NB4 (cell line): ENCODE data around the gene GPC3.

Experiments used
- DNase-seq: peaks from one replicate; pipeline ENCODE4 v3.0.0; 2010; ENCODE audit warnings: low read depth
- H3K4me3 ChIP-seq: one replicate; pipeline ENCODE4 v1.5.1; 2011; ENCODE audit warnings: mild to moderate bottlenecking, low read depth, low read length, moderate library complexity
- CTCF ChIP-seq: IDR thresholded peaks from one replicate; pipeline ENCODE4 v1.5.1; 2012; ENCODE audit warnings: low read depth, low read length
- MYC ChIP-seq: IDR thresholded peaks from 2 replicates; pipeline ENCODE4 v1.6.1; 2011; ENCODE audit warnings: low read depth, low read length
- POLR2A ChIP-seq: IDR thresholded peaks from 2 replicates; pipeline ENCODE4 v1.6.1; 2011; ENCODE audit warnings: mild to moderate bottlenecking; ENCODE audit not compliant: insufficient read length; ENCODE audit errors: extremely low read depth
- TF ChIP-seq, protein P1 (sequence below): IDR thresholded peaks from 2 replicates; pipeline ENCODE4 v1.6.1; 2011; ENCODE audit warnings: low read depth, low read length

The GPC3 gene

DNA sequence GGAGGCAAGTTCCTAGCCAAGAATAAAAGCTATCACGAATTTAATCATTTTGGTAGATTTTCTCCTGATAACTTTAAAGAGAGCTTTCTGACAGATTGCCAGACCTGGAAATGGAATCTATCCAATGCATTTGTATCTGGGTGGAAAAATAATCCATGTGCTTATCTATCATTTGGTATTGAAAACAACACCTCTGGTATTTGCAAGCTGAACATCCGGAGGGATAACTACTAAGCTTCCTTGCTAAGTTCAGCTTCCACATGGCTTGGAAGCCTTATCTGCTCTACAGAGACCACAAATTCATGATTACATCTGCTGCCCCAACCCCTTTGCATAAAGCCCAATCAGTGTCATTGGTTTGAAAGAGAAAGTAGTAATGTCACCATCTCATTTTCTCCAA is 230.7 kb downstream of the GPC3 start:
- DNase-seq: no peak

DNA sequence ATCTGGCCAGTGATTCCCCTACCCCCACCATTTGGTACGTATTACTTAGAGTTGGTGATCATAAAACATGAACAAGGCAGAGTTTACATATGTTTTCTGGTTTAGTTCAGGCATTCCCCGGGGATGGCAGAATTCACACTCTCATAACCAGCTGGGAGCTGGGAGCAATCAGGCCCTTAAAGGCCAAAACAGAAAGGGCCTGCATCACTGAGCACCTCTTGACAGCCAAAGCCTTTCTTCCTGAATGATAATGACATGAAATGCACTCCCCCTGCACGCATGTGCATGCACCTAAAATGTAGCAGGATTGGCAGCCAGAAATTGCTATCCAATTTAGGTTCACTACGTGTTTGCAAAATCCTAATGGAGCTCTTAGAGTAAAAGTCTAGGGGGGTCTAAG is 235.4 kb downstream of the GPC3 start:
- no peak overlapping the region for H3K4me3 ChIP-seq
- DNase-seq: no peak
- TF ChIP-seq MYC (no peak), CTCF (no peak), POLR2A (no peak)
- TF ChIP-seq, protein P1, sequence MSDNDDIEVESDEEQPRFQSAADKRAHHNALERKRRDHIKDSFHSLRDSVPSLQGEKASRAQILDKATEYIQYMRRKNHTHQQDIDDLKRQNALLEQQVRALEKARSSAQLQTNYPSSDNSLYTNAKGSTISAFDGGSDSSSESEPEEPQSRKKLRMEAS: no peak

More for the DNA sequence above, 230.7 kb downstream of the GPC3 start:
- no peak overlapping the region for H3K4me3 ChIP-seq
- TF ChIP-seq, protein P1: no peak
- TF ChIP-seq POLR2A: no peak
- TF ChIP-seq MYC: no peak
- TF ChIP-seq CTCF: no peak

DNA sequence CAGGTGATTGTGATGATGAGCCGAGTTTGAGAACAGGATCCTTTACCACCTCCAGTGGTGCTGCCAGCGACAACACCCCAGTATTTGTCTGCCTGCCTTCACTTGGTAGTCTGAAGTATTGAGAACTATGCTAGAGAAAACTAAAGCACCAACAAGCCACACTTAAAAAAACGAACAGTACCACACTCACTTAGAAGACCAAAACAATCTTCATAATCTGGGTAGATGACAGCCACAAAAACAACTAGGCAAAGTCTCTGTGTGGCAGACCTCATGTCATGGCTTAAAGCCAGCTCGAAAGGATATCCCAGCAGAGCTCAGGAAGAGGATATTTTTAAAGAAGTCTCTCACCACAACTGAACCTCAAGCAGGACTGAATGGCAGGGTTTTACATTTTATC is 236.0 kb downstream of the GPC3 start:
- H3K4me3 ChIP-seq: no peak overlapping the region
- TF ChIP-seq CTCF (no peak), MYC (no peak), POLR2A (no peak)
- TF ChIP-seq, protein P1: no peak
- DNase-seq: no peak

DNA sequence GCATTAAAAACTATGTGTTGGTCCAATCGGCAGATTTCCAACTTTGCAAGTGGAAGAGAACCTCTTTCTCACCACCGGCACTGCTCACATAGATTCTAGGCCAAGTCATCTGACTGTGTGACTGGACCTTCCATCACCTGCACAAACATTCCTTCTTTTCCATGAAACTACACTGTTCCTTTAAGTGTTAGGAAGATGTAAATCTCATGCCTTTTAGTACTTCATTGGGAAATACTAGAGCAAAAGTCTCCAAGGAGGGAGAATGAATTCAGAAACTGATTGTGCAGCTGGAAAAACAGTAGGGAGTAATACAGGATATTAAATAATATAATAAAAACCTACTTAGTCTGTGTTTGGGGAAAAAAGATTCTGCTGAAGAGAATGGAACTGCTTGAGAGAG is 238.2 kb downstream of the GPC3 start:
- DNase-seq: no peak
- no peak overlapping the region for H3K4me3 ChIP-seq
- TF ChIP-seq POLR2A: no peak
- TF ChIP-seq, protein P1: no peak
- no peak for TF ChIP-seq CTCF
- no peak for TF ChIP-seq MYC

DNA sequence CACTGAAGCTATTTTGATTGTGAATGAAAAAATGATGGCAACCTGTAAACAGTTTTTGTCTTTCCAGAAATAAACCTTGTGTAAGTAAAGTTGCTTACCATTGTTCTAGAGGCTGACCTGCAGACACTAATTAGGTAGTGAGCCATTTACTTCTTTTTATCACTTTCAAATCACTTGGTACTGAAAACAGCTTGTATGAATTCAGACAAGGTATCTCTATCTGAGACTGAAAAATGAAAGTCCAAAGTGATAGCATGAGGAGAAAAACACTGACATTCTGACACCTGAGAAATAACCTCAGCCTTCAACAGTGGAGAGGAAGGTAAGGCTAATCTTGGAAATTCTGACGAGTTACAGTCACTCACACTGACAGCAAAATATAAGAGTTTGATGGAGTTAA is 238.8 kb downstream of the GPC3 start:
- no peak overlapping the region for H3K4me3 ChIP-seq
- no peak for DNase-seq
- TF ChIP-seq MYC (no peak), CTCF (no peak), POLR2A (no peak)
- TF ChIP-seq, protein P1: no peak

DNA sequence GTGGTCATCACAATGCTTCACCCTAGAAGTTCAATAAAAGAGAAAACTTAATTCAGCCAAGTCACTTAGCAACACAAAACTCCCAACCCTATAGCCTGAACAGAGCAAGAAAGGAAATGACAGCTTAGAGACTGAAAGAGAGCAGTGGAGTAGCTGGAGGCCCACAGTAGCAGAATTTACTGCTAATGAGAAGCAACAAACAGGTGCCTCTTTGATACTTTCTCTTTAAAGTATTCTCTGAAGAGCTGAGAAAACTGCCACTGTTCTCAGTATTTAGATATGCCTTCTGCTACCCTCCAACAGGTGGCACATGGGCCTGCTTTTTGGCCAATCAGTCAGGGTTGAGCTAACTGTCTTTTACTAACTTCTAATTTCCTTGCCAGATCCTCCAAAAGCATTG is 240.0 kb downstream of the GPC3 start:
- TF ChIP-seq, protein P1: no peak
- TF ChIP-seq POLR2A (no peak), MYC (no peak), CTCF (no peak)

More for the DNA sequence above, 240.0 kb downstream of the GPC3 start:
- no peak overlapping the region for H3K4me3 ChIP-seq
- no peak for DNase-seq
